IMR-90 (cell line): ENCODE measurements around the gene DCHS2. TPM values are rescaled to one million over a fixed set of nuclear protein-coding genes. Genes with fewer than 3 reads are reported as not detected.

Experiments
- ATAC-seq: fragments of 200-7000 bp; cut with Tn5 transposase; 2 replicates; pipeline ENCODE4 v1.9.1; 2020; ENCODE audit warnings: low read depth, mild to moderate bottlenecking, moderate library complexity
- BruUV-seq: library from RNA; stranded (reverse); fragments of 400-500 nt; replicated peaks from 2 replicates; lab custom pipeline; 2021; lab: Mats Ljungman, UMichigan
- CTCF ChIA-PET: fragments of 300-600 bp; formaldehyde crosslinking; extraction: SDS; loops from one replicate; lab custom pipeline; 2021; ENCODE audit warnings: antibody characterized with exemption; lab: Yijun Ruan, JAX
- POLR2A ChIA-PET: fragments of 300-600 bp; sonication (Branson Sonifier 250); formaldehyde crosslinking; loops from one replicate; lab custom pipeline; 2022; ENCODE audit warnings: antibody characterized with exemption; ENCODE audit not compliant: unreplicated experiment; lab: Charles Lee
- DNase-seq: peaks from one replicate; pipeline ENCODE4 v3.0.0; 2013
- H2AFZ ChIP-seq: replicated peaks from 2 replicates; pipeline ENCODE3; 2013; ENCODE audit warnings: low read length, mild to moderate bottlenecking; ENCODE audit not compliant: poor library complexity
- H2AK5ac ChIP-seq: 2 replicates; pipeline ENCODE4 v1.6.1; 2013; ENCODE audit warnings: low read depth, low read length, inconsistent platforms
- H2AK9ac ChIP-seq: replicated peaks from 2 replicates; pipeline ENCODE3; 2013; ENCODE audit warnings: mild to moderate bottlenecking, low read depth, low read length, moderate library complexity; ENCODE audit not compliant: poor library complexity
- H2BK120ac ChIP-seq: 2 replicates; pipeline ENCODE4 v1.6.1; 2013; ENCODE audit warnings: low read depth, low read length, inconsistent platforms
- H2BK15ac ChIP-seq: 3 replicates; pipeline ENCODE4 v1.6.1; 2013; ENCODE audit warnings: low read depth, low read length, inconsistent platforms
- H2BK20ac ChIP-seq: 2 replicates; pipeline ENCODE4 v1.6.1; 2013; ENCODE audit warnings: low read depth, mild to moderate bottlenecking, inconsistent platforms, low read length, moderate library complexity
- H2BK5ac ChIP-seq: 2 replicates; pipeline ENCODE4 v1.6.1; 2013; ENCODE audit warnings: mild to moderate bottlenecking, low read depth, low read length, inconsistent platforms; ENCODE audit not compliant: poor library complexity, severe bottlenecking
- H3K14ac ChIP-seq: replicated peaks from 2 replicates; pipeline ENCODE4 v1.6.1; 2013; ENCODE audit warnings: low read depth, low read length, inconsistent platforms
- H3K18ac ChIP-seq: 2 replicates; pipeline ENCODE4 v1.6.1; 2013; ENCODE audit warnings: low read depth, low read length, control low read depth
- H3K23ac ChIP-seq: 2 replicates; pipeline ENCODE4 v1.6.1; 2013; ENCODE audit warnings: low read depth, low read length, inconsistent platforms
- H3K27ac ChIP-seq: 2 replicates; pipeline ENCODE4 v1.5.1; 2013; ENCODE audit warnings: mild to moderate bottlenecking, control low read depth, low read length; ENCODE audit not compliant: insufficient read depth
- H3K27me3 ChIP-seq: 2 replicates; pipeline ENCODE4 v1.6.1; 2013; ENCODE audit warnings: low read length; ENCODE audit not compliant: control insufficient read depth, insufficient read depth
- H3K36me3 ChIP-seq: 2 replicates; pipeline ENCODE4 v1.6.1; 2013; ENCODE audit warnings: low read length, mixed read lengths; ENCODE audit not compliant: control insufficient read depth, insufficient read depth
- H3K4ac ChIP-seq: 2 replicates; pipeline ENCODE4 v1.6.1; 2013; ENCODE audit warnings: low read depth, low read length, inconsistent platforms
- H3K4me1 ChIP-seq: 2 replicates; pipeline ENCODE4 v1.6.1; 2013; ENCODE audit warnings: low read length, mixed read lengths; ENCODE audit not compliant: control insufficient read depth, insufficient read depth
- H3K4me2 ChIP-seq: 2 replicates; pipeline ENCODE4 v1.6.1; 2013; ENCODE audit warnings: low read depth, mild to moderate bottlenecking, control low read depth, low read length, moderate library complexity
- H3K4me3 ChIP-seq: 2 replicates; pipeline ENCODE4 v1.5.1; 2013; ENCODE audit warnings: low read depth, mild to moderate bottlenecking, control low read depth, low read length, moderate library complexity; ENCODE audit not compliant: insufficient read depth
- H3K56ac ChIP-seq: 2 replicates; pipeline ENCODE4 v1.6.1; 2013; ENCODE audit warnings: low read length, inconsistent platforms; ENCODE audit not compliant: insufficient read depth; ENCODE audit errors: extremely low read depth
- H3K79me1 ChIP-seq, 2 experiments: 2 replicates each; pipeline ENCODE4 v1.6.1; 2013; ENCODE audit warnings: low read length in 2 of 2, inconsistent platforms in 1 of 2, low read depth in 1 of 2
- H3K9ac ChIP-seq: 2 replicates; pipeline ENCODE4 v1.6.1; 2013; ENCODE audit warnings: low read depth, low read length, control low read depth
- H3K9me1 ChIP-seq: 2 replicates; pipeline ENCODE4 v1.6.1; 2013; ENCODE audit warnings: low read length, inconsistent platforms; ENCODE audit not compliant: insufficient read depth
- H3K9me3 ChIP-seq: 2 replicates; pipeline ENCODE4 v1.6.1; 2013; ENCODE audit warnings: low read length; ENCODE audit not compliant: control insufficient read depth, insufficient read depth
- H4K20me1 ChIP-seq: 2 replicates; pipeline ENCODE4 v1.6.1; 2013; ENCODE audit warnings: low read length, inconsistent platforms; ENCODE audit not compliant: insufficient read depth
- H4K5ac ChIP-seq: 2 replicates; pipeline ENCODE4 v1.6.1; 2013; ENCODE audit warnings: mild to moderate bottlenecking, low read depth, low read length, control low read depth
- H4K8ac ChIP-seq, 2 experiments: 2 replicates each; pipeline ENCODE4 v1.6.1; 2013; ENCODE audit warnings: low read depth in 2 of 2, low read length in 2 of 2, control low read depth in 1 of 2, inconsistent platforms in 1 of 2
- H4K91ac ChIP-seq: 2 replicates; pipeline ENCODE4 v1.6.1; 2013; ENCODE audit warnings: low read depth, low read length, inconsistent platforms; ENCODE audit not compliant: insufficient read depth
- BHLHE40 ChIP-seq: fragments of 150-350 bp; IDR thresholded peaks from 2 replicates; pipeline ENCODE4 v1.6.1; 2016; ENCODE audit warnings: mild to moderate bottlenecking, low read depth, low read length
- CEBPB ChIP-seq: IDR thresholded peaks from 2 replicates; pipeline ENCODE4 v1.6.1; 2012; ENCODE audit warnings: low read depth, low read length, improper control_type of control experiment
- MAFK ChIP-seq: IDR thresholded peaks from 2 replicates; pipeline ENCODE4 v1.6.1; 2012; ENCODE audit warnings: low read depth, low read length, improper control_type of control experiment
- MAZ ChIP-seq: IDR thresholded peaks from 2 replicates; pipeline ENCODE4 v1.6.1; 2012; ENCODE audit warnings: low read depth, mild to moderate bottlenecking, low read length, improper control_type of control experiment, moderate library complexity, borderline replicate concordance
- RAD21 ChIP-seq: IDR thresholded peaks from 2 replicates; pipeline ENCODE4 v1.6.1; 2012; ENCODE audit warnings: low read length, improper control_type of control experiment
- RFX5 ChIP-seq: IDR thresholded peaks from 2 replicates; pipeline ENCODE4 v1.8.0; 2012; ENCODE audit warnings: low read depth, mild to moderate bottlenecking, low read length, moderate library complexity
- SMC3 ChIP-seq: fragments of 150-350 bp; IDR thresholded peaks from 2 replicates; pipeline ENCODE4 v1.6.1; 2016; ENCODE audit warnings: low read depth, mild to moderate bottlenecking, antibody characterized with exemption, low read length, moderate library complexity
- WGBS, 2 experiments: methylation state at CpG; one replicate each; pipeline versions ENCODE4 v1.1.5 to v1.1.7; 2013; ENCODE audit warnings: missing lambda C conversion rate in 2 of 2; ENCODE audit not compliant: insufficient read length in 1 of 2; ENCODE audit errors: extremely low coverage in 2 of 2; 5-methylcytosine and 5-hydroxymethylcytosine counted together
- dilution Hi-C: fragments of 300-500 bp; cut with HindIII; formaldehyde crosslinking; loops from one replicate; pipeline ENCODE4 v1.14.3; 2018; ENCODE audit warnings: low sequenced_read_pairs; ENCODE audit not compliant: unreplicated experiment
- in situ Hi-C: fragments of 300-500 bp; cut with MboI; formaldehyde crosslinking; loops from 3 replicates; pipeline ENCODE4 v1.14.3; 2019; ENCODE audit warnings: low sequenced_read_pairs, inconsistent platforms, mixed read lengths
- intact Hi-C: fragments of 100-400 bp; cut with micrococcal nuclease; formaldehyde crosslinking; loops from 2 replicates; pipeline ENCODE4 v1.10.0; 2022
- polyA plus RNA-seq, 3 experiments: library from polyadenylated mRNA; depleted of rRNA; stranded (reverse); fragments of >200 nt; gene quantifications; 2 replicates each; pipeline ENCODE4 v1.2.3, GENCODE V29; 2012; ENCODE audit warnings: low replicate concordance in 1 of 3
- total RNA-seq: library from RNA; depleted of rRNA; stranded (reverse); fragments of >200 nt; gene quantifications from 2 replicates; pipeline ENCODE4 v1.2.3, GENCODE V29; 2012
- TF ChIP-seq, protein P1 (sequence below): fragments of 150-350 bp; IDR thresholded peaks from 2 replicates; pipeline ENCODE4 v1.6.1; 2017; ENCODE audit warnings: mild to moderate bottlenecking, antibody characterized with exemption, low read length, low read depth
- TF ChIP-seq, protein P2 (sequence below): conservative IDR thresholded peaks from 2 replicates; pipeline ENCODE4 v1.5.1; 2012; ENCODE audit warnings: mild to moderate bottlenecking, low read depth, low read length, improper control_type of control experiment

DCHS2 gene
- total and polyA plus RNA-seq, 2 of the 4 experiments (the other 2 are of a cell fraction): not detected

DNA sequence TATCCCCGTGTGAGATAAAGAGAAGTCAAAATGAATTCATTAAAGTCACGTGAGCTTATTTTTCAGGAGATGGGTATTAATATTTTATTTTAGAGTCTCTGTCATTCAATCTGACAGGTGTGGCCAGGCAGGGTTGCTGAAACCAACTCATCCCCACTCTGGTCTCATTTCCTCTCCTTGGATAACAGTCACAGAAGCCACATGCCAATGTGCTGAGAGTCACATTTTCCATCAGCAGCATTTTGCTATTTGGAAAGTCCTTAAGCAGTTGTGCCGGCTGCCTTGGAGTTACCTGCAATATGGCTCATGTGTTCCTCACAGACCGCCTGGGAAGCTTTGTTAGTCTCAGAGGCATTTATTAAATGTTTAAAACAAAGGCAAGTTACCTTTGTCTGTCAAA lies 302.3 kb downstream of the DCHS2 start:
- ATAC-seq (no peak), DNase-seq (no peak)
- Histone ChIP-seq H2BK120ac (no peak overlapping the region), H2AK9ac (no peak overlapping the region), H3K4ac (no peak overlapping the region), H3K9me1 (no peaks in the 10 kb centered on the region), H3K4me1 (no peaks in the 10 kb centered on the region), H3K14ac (no peak overlapping the region), H3K23ac (no peak overlapping the region), H3K9me3 (0 out of 2 replicates have a peak, but pooled peaks cover 2% of the 10 kb centered on the region), H3K36me3 (no peaks in the 10 kb centered on the region), H3K79me1 (no peaks in the 10 kb centered on the region), H4K5ac (no peak overlapping the region), H2AK5ac (no peak overlapping the region), H3K9ac (no peak overlapping the region), H4K20me1 (no peaks in the 10 kb centered on the region), H4K91ac (no peak overlapping the region), H4K8ac (no peak overlapping the region), H2BK15ac (no peak overlapping the region), H3K18ac (no peak overlapping the region), H3K27ac (no peak overlapping the region), H3K4me3 (no peak overlapping the region), H2AFZ (no peak overlapping the region), H3K56ac (no peak overlapping the region), H2BK20ac (no peak overlapping the region), H3K27me3 (no peaks in the 10 kb centered on the region), H3K4me2 (no peak overlapping the region), H2BK5ac (no peak overlapping the region)
- in situ Hi-C loops: no loop called here
- no CpG with 5 or more reads among the region's 4 CpGs for WGBS, 2 experiments
- dilution Hi-C loops: no loop called here
- no TSS peak for BruUV-seq
- TF ChIP-seq RAD21 (no peak), CEBPB (no peak), RFX5 (no peak), BHLHE40 (no peak), SMC3 (no peak), MAZ (no peak), MAFK (no peak)
- TF ChIP-seq, protein P1, sequence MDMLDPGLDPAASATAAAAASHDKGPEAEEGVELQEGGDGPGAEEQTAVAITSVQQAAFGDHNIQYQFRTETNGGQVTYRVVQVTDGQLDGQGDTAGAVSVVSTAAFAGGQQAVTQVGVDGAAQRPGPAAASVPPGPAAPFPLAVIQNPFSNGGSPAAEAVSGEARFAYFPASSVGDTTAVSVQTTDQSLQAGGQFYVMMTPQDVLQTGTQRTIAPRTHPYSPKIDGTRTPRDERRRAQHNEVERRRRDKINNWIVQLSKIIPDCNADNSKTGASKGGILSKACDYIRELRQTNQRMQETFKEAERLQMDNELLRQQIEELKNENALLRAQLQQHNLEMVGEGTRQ: no peak
- TF ChIP-seq, protein P2, sequence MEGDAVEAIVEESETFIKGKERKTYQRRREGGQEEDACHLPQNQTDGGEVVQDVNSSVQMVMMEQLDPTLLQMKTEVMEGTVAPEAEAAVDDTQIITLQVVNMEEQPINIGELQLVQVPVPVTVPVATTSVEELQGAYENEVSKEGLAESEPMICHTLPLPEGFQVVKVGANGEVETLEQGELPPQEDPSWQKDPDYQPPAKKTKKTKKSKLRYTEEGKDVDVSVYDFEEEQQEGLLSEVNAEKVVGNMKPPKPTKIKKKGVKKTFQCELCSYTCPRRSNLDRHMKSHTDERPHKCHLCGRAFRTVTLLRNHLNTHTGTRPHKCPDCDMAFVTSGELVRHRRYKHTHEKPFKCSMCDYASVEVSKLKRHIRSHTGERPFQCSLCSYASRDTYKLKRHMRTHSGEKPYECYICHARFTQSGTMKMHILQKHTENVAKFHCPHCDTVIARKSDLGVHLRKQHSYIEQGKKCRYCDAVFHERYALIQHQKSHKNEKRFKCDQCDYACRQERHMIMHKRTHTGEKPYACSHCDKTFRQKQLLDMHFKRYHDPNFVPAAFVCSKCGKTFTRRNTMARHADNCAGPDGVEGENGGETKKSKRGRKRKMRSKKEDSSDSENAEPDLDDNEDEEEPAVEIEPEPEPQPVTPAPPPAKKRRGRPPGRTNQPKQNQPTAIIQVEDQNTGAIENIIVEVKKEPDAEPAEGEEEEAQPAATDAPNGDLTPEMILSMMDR: no peak
- intact Hi-C loops: no loop called here
- CTCF ChIA-PET: no interaction called here
- POLR2A ChIA-PET: no interaction called here
